A673 (cell line): ENCODE data around the gene CELSR1.

Experiments used
- EZH2 ChIP-seq: fragments of 200-600 bp; sonication (generic); IDR thresholded peaks from 2 replicates; pipeline ENCODE4 v1.6.1; 2017; ENCODE audit warnings: borderline replicate concordance, low read depth, mild to moderate bottlenecking, mixed read lengths, antibody characterized with exemption, low read length; ENCODE audit not compliant: poor library complexity, severe bottlenecking
- TF ChIP-seq, protein P1 (sequence below): fragments of 300-800, 200-600 bp; sonication (generic); conservative IDR thresholded peaks from 2 replicates; pipeline ENCODE4 v1.5.1; 2017; ENCODE audit warnings: low read depth, mild to moderate bottlenecking, antibody characterized with exemption, low read length, moderate library complexity, mixed read lengths

GRCh38 chr22:46572911-46573780 lies 35.7 kb upstream of the CELSR1 start:
- TF ChIP-seq, protein P1, sequence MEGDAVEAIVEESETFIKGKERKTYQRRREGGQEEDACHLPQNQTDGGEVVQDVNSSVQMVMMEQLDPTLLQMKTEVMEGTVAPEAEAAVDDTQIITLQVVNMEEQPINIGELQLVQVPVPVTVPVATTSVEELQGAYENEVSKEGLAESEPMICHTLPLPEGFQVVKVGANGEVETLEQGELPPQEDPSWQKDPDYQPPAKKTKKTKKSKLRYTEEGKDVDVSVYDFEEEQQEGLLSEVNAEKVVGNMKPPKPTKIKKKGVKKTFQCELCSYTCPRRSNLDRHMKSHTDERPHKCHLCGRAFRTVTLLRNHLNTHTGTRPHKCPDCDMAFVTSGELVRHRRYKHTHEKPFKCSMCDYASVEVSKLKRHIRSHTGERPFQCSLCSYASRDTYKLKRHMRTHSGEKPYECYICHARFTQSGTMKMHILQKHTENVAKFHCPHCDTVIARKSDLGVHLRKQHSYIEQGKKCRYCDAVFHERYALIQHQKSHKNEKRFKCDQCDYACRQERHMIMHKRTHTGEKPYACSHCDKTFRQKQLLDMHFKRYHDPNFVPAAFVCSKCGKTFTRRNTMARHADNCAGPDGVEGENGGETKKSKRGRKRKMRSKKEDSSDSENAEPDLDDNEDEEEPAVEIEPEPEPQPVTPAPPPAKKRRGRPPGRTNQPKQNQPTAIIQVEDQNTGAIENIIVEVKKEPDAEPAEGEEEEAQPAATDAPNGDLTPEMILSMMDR: no peak
- TF ChIP-seq EZH2: no peak
